ENCODE data around the gene CD226.

CD226 gene

GRCh38 chr18:69814861-69815385 is 132.8 kb downstream of the CD226 start:
- no peak overlapping the region for H3K4me2 ChIP-seq (ENCODE audit: low read depth, low read length, poor library complexity, severe bottlenecking)
- H3K9me2 ChIP-seq (replicated peaks; ENCODE audit: insufficient read depth, low read length) = no peaks in the 10 kb centered on the region
- H3K9ac ChIP-seq (ENCODE audit: low read length) = no peak overlapping the region
- no peaks in the 10 kb centered on the region for H4K20me1 ChIP-seq (ENCODE audit: low read depth, low read length)
- no peaks in the 10 kb centered on the region for H3F3A ChIP-seq (ENCODE audit: insufficient read depth)
- no peaks in the 10 kb centered on the region for H3K79me2 ChIP-seq (ENCODE audit: insufficient read depth, low read length)
- H3K36me3 ChIP-seq (ENCODE audit: low read length) = no peaks in the 10 kb centered on the region
- H2AFZ ChIP-seq (ENCODE audit: low read depth, low read length, severe bottlenecking) = no peak overlapping the region
- H3K4me3 ChIP-seq (ENCODE audit: insufficient read depth, low read length, poor library complexity, severe bottlenecking) = no peak overlapping the region
- TF ChIP-seq CTCF (IDR thresholded peaks at IDR 0.05; ENCODE audit: insufficient read depth, low read length, poor library complexity, severe bottlenecking) (no peak), EZH2phosphoT487 (conservative IDR thresholded peaks at IDR 0.05; ENCODE audit: low read length) (no peak)
- no peaks in the 10 kb centered on the region for H3K9me3 ChIP-seq (ENCODE audit: insufficient read depth, low read length)
- no peaks in the 10 kb centered on the region for H3K27me3 ChIP-seq (ENCODE audit: low read length)
- no peak overlapping the region for H3K27ac ChIP-seq (ENCODE audit: low read depth, low read length)

GRCh38 chr18:69813559-69813958 is 134.1 kb downstream of the CD226 start:
- H3K9ac ChIP-seq (ENCODE audit: low read length) = no peak overlapping the region
- no peaks in the 10 kb centered on the region for H4K20me1 ChIP-seq (ENCODE audit: low read depth, low read length)
- no peak overlapping the region for H3K27ac ChIP-seq (ENCODE audit: low read depth, low read length)
- no peaks in the 10 kb centered on the region for H3K27me3 ChIP-seq (ENCODE audit: low read length)
- H3K9me2 ChIP-seq (replicated peaks; ENCODE audit: insufficient read depth, low read length) = no peaks in the 10 kb centered on the region
- no peak overlapping the region for H2AFZ ChIP-seq (ENCODE audit: low read depth, low read length, severe bottlenecking)
- no peaks in the 10 kb centered on the region for H3K9me3 ChIP-seq (ENCODE audit: insufficient read depth, low read length)
- no peaks in the 10 kb centered on the region for H3K36me3 ChIP-seq (ENCODE audit: low read length)
- H3K4me3 ChIP-seq (ENCODE audit: insufficient read depth, low read length, poor library complexity, severe bottlenecking) = no peak overlapping the region
- no peaks in the 10 kb centered on the region for H3F3A ChIP-seq (ENCODE audit: insufficient read depth)
- TF ChIP-seq CTCF (IDR thresholded peaks at IDR 0.05; ENCODE audit: insufficient read depth, low read length, poor library complexity, severe bottlenecking) = no peak
- TF ChIP-seq EZH2phosphoT487 (conservative IDR thresholded peaks at IDR 0.05; ENCODE audit: low read length) = no peak
- no peaks in the 10 kb centered on the region for H3K79me2 ChIP-seq (ENCODE audit: insufficient read depth, low read length)
- no peak overlapping the region for H3K4me2 ChIP-seq (ENCODE audit: low read depth, low read length, poor library complexity, severe bottlenecking)

GRCh38 chr18:69808399-69808798 is 139.3 kb downstream of the CD226 start:
- H2AFZ ChIP-seq (ENCODE audit: low read depth, low read length, severe bottlenecking) = no peak overlapping the region
- H3K79me2 ChIP-seq (ENCODE audit: insufficient read depth, low read length) = no peaks in the 10 kb centered on the region
- no peaks in the 10 kb centered on the region for H4K20me1 ChIP-seq (ENCODE audit: low read depth, low read length)
- no peak overlapping the region for H3K27ac ChIP-seq (ENCODE audit: low read depth, low read length)
- H3K9me3 ChIP-seq (ENCODE audit: insufficient read depth, low read length) = no peaks in the 10 kb centered on the region
- TF ChIP-seq EZH2phosphoT487 (conservative IDR thresholded peaks at IDR 0.05; ENCODE audit: low read length) (no peak), CTCF (IDR thresholded peaks at IDR 0.05; ENCODE audit: insufficient read depth, low read length, poor library complexity, severe bottlenecking) (no peak)
- H3K36me3 ChIP-seq (ENCODE audit: low read length) = no peaks in the 10 kb centered on the region
- no peak overlapping the region for H3K9ac ChIP-seq (ENCODE audit: low read length)
- no peaks in the 10 kb centered on the region for H3F3A ChIP-seq (ENCODE audit: insufficient read depth)
- H3K4me3 ChIP-seq (ENCODE audit: insufficient read depth, low read length, poor library complexity, severe bottlenecking) = no peak overlapping the region
- H3K4me2 ChIP-seq (ENCODE audit: low read depth, low read length, poor library complexity, severe bottlenecking) = no peak overlapping the region
- H3K27me3 ChIP-seq (ENCODE audit: low read length) = no peaks in the 10 kb centered on the region
- no peaks in the 10 kb centered on the region for H3K9me2 ChIP-seq (replicated peaks; ENCODE audit: insufficient read depth, low read length)

All from SU-DHL-6 (cell line).